Neural cell (in vitro differentiated cells): ENCODE data around the gene PYDC1. TPM values are rescaled to one million over a fixed set of nuclear protein-coding genes. Genes with fewer than 3 reads are reported as not detected.
A peak's percentile ranks its signal among the peaks of the same experiment; 100 is the strongest.

Experiments used
- H2AFZ ChIP-seq: fragments of 200-600, 300-800 bp; sonication (generic), shearing (Covaris generic); 2 replicates; pipeline ENCODE4 v1.6.0; 2014; ENCODE audit warnings: low read depth, mild to moderate bottlenecking, antibody characterized with exemption, low read length, moderate library complexity
- H3F3A ChIP-seq: fragments of 200-600 bp; shearing (Covaris generic); 2 replicates; pipeline ENCODE4 v1.6.1; 2016; ENCODE audit warnings: mild to moderate bottlenecking, moderate library complexity, mixed read lengths, antibody characterized with exemption, low read length; ENCODE audit not compliant: insufficient read depth, poor library complexity, severe bottlenecking
- H3K27ac ChIP-seq: fragments of 200-600, 300-800 bp; sonication (generic), shearing (Covaris generic); 2 replicates; pipeline ENCODE4 v1.5.1; 2014; ENCODE audit warnings: mild to moderate bottlenecking, low read length, moderate library complexity
- H3K27me3 ChIP-seq: fragments of 300-800, 200-600 bp; sonication (generic), shearing (Covaris generic); 2 replicates; pipeline ENCODE4 v1.6.0; 2014; ENCODE audit warnings: mild to moderate bottlenecking, low read depth, low read length, moderate library complexity; ENCODE audit not compliant: insufficient read depth
- H3K36me3 ChIP-seq: fragments of 300-800, 200-600 bp; sonication (generic), shearing (Covaris generic); 2 replicates; pipeline ENCODE4 v1.5.1; 2014; ENCODE audit warnings: mild to moderate bottlenecking, antibody characterized with exemption, low read length, moderate library complexity; ENCODE audit not compliant: insufficient read depth
- H3K4me2 ChIP-seq: fragments of 300-800, 200-600 bp; sonication (generic), shearing (Covaris generic); 2 replicates; pipeline ENCODE4 v1.6.0; 2014; ENCODE audit warnings: mild to moderate bottlenecking, low read length
- H3K4me3 ChIP-seq: fragments of 300-800, 200-600 bp; sonication (generic), shearing (Covaris generic); 2 replicates; pipeline ENCODE4 v1.5.1; 2014; ENCODE audit warnings: mild to moderate bottlenecking, low read length, moderate library complexity
- H3K79me2 ChIP-seq: fragments of 200-600 bp; shearing (Covaris generic); replicated peaks from 2 replicates; pipeline ENCODE4 v1.6.0; 2014; ENCODE audit warnings: mild to moderate bottlenecking, low read length, moderate library complexity; ENCODE audit not compliant: insufficient read depth
- H3K9ac ChIP-seq: fragments of 300-800, 200-600 bp; sonication (generic), shearing (Covaris generic); 2 replicates; pipeline ENCODE4 v1.6.1; 2016; ENCODE audit warnings: mild to moderate bottlenecking, low read length, mixed read lengths
- H3K9me2 ChIP-seq: fragments of 200-600 bp; shearing (Covaris generic); 2 replicates; pipeline ENCODE4 v1.6.1; 2016; ENCODE audit warnings: mild to moderate bottlenecking, low read length, mixed read lengths; ENCODE audit not compliant: insufficient read depth
- H3K9me3 ChIP-seq: fragments of 200-600, 300-800 bp; sonication (generic), shearing (Covaris generic); 2 replicates; pipeline ENCODE4 v1.6.1; 2016; ENCODE audit warnings: mild to moderate bottlenecking, mixed run types, low read length, moderate library complexity, mixed read lengths
- H4K20me1 ChIP-seq: fragments of 200-600 bp; shearing (Covaris generic); 2 replicates; pipeline ENCODE4 v1.6.1; 2016; ENCODE audit warnings: mild to moderate bottlenecking, mixed run types; ENCODE audit not compliant: insufficient read depth
- CTCF ChIP-seq: fragments of 450-650 bp; IDR thresholded peaks from 2 replicates; pipeline ENCODE4 v1.5.1; 2014; ENCODE audit warnings: antibody characterized with exemption, mild to moderate bottlenecking, moderate library complexity; ENCODE audit not compliant: poor library complexity, severe bottlenecking
- EP300 ChIP-seq: fragments of 450-650 bp; conservative IDR thresholded peaks from 2 replicates; pipeline ENCODE4 v1.6.1; 2014; ENCODE audit warnings: antibody characterized with exemption, mild to moderate bottlenecking, moderate library complexity; ENCODE audit not compliant: poor library complexity, severe bottlenecking
- POLR2AphosphoS5 ChIP-seq: IDR thresholded peaks from 2 replicates; pipeline ENCODE4 v1.6.1; 2012
- RAD21 ChIP-seq: fragments of 450-650 bp; conservative IDR thresholded peaks from 2 replicates; pipeline ENCODE4 v1.6.1; 2014; ENCODE audit warnings: antibody characterized with exemption, mild to moderate bottlenecking, moderate library complexity
- REST ChIP-seq: IDR thresholded peaks from 2 replicates; pipeline ENCODE4 v1.6.1; 2012; ENCODE audit warnings: borderline replicate concordance
- SMC3 ChIP-seq: fragments of 450-650 bp; conservative IDR thresholded peaks from 2 replicates; pipeline ENCODE4 v1.6.1; 2014; ENCODE audit warnings: antibody characterized with exemption, mild to moderate bottlenecking, moderate library complexity; ENCODE audit not compliant: poor library complexity
- polyA plus RNA-seq: library from polyadenylated mRNA; depleted of rRNA; stranded (reverse); fragments of >200 nt; gene quantifications from 2 replicates; pipeline ENCODE4 v1.2.3, GENCODE V29; 2014

PYDC1 gene
- polyA plus RNA-seq, 1 donor from 2014 or later = not detected

GRCh38 chr16:31181102-31181830, 35.7 kb downstream of the PYDC1 start:
- H3K79me2 ChIP-seq = peaks cover 51% of the 10 kb centered on the region

More at GRCh38 chr16:31181102-31181830, 35.7 kb downstream of the PYDC1 start:
- Histone ChIP-seq H4K20me1 (peaks cover 48% of the 10 kb centered on the region), H3K9me3 (no peaks in the 10 kb centered on the region), H3K4me2 (peak overlapping the region; percentile 94), H3K9ac (peak overlapping the region; percentile 100), H3K27me3 (no peaks in the 10 kb centered on the region), H3K4me3 (peak overlapping the region; percentile 91), H3K27ac (peak overlapping the region; percentile 99), H3K9me2 (no peaks in the 10 kb centered on the region), H2AFZ (no peak overlapping the region), H3F3A (no peaks in the 10 kb centered on the region), H3K36me3 (peaks cover 4% of the 10 kb centered on the region)
- TF ChIP-seq RAD21 (no peak), POLR2AphosphoS5 (peak; percentile 10), REST (no peak), CTCF (no peak), EP300 (no peak), SMC3 (no peak)
